GM19397 (cell line): Measurements from ENCODE around the gene SMIM20.
"Not testable (repeated sequence)": the region's sequence is repeated elsewhere in the genome, so short reads cannot be mapped to it uniquely, and the experiment has no call there.

Experiments
- ATAC-seq: cut with Tn5 transposase; IDR thresholded peaks from one replicate; pipeline ENCODE4 v1.9.1; 2021; ENCODE audit warnings: mild to moderate bottlenecking, moderate library complexity; ENCODE audit not compliant: unreplicated experiment

Gene SMIM20

DNA sequence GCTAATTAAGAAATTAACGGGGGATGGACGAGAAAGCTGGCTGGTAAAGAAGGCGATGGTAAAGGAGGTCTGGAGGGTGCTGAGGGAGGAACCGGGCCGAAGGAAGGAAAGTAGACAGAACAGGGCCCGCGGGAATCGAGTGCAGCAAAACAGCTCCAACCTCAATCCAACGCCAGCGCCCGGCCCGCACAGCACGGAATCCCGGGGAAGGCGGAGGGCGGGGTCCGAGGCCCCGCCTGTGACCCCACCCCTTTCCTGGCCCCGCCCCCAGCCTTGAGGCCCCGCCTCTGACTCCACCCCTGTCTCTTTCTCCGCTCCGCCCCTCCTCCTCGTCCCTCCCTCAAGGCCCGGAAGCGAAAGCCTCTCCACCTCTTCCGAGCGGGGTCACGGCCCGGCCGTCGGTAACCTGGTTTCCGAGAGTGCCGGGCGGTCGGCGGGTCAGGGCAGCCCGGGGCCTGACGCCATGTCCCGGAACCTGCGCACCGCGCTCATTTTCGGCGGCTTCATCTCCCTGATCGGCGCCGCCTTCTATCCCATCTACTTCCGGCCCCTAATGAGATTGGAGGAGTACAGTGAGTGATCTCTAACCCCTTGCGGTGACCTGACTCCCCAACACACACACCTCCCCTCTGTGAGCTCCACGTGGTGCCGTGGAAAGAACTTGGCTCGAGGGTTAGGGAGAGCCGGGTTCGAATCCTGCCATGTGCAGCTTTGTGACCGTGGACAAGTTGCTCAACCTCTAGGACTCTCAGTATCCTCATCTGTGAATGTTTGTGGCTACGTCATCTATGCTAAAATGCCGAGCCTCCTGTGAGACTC lies at the start of gene SMIM20:
Gene SMIM20 (plus strand): TSS at position 370 of the 819 bp plus-strand sequence. CDS start 94 bp downstream, at position 464.
- peak; percentile 94 for ATAC-seq

DNA sequence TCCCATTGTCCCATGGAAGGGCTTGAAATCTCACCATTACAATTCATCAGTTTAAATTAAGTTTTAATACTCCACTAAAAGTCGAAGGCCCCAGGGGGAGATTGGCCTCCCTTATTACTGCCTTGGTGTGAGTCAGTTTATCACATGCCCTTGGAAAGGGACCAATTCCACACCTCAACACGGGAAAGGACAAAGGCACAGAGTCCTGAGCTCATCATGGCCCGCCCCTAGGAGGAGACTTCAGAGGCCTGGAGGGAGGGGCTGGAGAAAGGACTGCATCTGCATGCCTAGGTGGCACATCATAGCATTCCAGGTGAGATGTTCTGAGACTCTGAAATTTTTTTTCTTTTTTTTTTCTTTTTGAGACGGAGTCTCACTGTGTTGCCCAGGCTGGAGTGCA lies 48.4 kb upstream of the SMIM20 start:
- ATAC-seq, result no peak

DNA sequence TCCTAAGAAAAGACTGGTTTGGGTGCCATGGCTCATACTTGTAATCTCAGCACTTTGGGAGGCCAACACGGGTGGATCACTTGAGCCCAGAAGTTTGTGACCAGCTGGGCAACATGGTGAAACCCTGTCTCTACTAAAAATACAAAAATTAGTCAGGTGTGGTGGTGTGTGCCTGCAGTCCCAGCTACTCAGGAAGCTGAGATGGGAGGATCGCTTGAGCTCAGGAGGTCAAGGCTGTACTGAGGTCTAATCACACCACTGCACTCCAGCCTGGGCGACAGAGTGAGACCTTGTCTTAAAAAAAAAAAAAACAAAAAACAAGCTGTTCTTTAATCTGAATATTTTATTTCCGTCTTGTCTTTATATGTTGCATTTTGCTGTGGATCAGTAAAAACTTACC lies 47.6 kb upstream of the SMIM20 start:
- not testable (repeated sequence) for ATAC-seq

DNA sequence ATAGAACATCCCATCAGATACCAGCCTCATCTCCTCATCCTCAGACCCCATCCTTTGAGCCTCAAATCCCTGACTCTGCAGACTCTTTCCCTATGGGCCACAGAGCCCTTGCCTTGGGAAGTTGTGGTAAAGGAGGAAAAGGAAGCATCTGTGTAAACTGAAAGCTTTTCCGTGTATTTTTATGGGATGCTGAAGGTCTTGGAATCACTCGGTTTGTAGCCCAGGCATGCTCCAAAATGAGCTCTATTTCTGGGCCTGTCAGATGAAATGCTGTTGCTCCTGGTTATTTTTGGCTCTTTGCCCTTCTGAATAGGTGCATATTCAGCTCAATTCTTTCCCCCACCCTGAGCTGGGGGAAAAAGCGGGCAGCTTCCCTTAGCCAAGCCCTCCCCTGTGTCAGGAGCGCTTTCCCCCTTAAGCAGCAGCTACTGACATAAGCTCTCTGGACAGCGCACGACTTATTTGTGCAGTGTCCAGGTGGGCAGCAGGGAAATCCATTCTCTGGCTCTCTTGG lies 46.2 kb upstream of the SMIM20 start:
- ATAC-seq, result no peak

DNA sequence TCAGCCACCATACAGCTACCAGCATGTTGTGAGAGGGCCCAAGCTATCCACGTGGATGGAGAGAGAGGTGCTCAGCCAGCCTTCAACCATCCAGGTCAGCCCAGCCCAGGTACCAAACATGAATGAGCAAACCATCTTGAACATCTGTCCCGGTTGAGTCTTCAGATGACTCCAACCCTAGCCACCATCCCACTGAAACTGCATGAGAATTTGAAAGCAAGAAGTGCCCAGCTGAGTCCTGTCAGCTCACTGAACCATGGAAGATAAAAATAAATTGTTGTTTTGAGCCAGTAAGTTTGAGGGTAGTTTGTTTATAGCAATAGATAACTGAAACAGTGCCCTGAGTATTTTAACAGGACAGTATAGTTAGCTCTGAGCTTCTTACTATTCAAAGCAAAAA lies 43.9 kb upstream of the SMIM20 start:
- peak; percentile 47 for ATAC-seq

DNA sequence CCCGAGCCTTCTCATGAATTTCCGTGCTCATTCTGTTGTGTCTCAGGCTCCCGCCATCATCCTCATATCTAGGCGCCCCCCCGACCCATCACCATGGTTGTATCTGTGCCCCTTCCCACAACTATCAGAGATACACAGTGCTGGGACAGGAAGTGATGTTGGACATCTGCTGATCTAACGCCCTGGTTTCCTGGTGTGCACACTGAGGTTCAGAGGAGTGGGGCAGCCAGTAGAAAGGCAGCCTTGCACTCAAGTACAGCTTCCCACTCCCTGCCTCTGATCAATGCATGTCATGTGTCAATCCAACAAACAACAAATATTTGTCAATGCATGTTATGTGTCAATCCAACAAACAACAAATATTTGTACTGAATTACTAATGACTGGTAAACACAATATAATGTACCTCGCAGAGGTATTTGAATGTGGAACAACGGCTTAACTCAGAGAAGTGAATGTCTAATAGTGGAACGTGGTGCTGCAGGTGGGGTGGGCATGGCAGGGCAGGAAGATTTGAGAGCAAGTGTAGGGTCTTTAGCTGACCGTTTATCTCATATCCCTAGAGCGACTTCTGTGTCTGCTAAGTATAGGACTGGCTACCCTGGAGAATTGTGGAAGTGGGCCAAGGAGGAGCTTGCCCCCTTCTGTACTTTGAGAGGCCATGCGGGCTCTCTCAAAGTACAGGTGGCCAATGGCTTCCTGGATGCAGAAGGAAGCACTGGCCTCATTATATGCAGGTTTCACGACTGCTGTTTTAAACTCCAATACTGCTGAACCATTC lies 41.0 kb upstream of the SMIM20 start:
- no peak for ATAC-seq

DNA sequence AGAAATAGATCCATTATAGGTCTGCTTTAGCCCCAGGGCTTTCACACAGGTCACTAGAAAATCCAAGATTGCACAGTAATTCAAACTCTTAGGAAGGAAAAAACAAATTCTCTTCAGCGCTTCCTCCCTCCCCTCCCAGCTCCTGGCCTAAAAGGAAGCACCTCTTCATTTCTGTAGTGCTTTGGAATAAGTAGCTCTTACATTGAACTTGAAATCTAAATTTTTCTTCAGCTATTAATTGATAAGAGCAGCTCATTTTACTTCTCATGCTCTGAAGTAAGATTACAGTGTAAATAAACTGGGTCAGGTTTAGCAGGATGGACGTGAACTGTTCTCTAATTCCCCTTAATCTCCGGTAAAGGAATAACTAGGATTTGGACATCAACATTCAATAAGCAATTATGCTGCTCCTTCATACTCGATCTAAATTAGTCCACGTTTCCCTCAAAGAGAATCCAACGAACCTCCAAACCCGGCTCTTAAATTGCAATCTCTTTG lies 40.3 kb upstream of the SMIM20 start:
- ATAC-seq, result no peak

DNA sequence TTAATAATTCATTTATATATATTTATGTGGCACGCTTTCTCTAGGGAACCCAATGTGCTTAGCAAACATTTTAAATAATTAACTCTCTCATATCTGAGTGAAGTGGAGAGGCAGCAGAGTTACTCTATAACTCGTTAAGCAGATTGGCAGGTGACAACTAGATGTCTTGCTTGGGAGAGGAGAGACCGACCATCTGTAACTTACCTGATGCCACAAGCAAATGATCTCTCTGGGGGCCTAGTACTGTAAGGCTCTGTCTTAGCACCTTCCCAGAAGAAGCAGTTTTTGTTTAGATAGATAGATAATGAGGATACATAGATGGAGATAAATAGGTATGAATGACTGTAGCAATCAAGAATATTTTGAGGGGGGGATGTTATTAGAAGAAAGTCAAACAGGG lies 39.4 kb upstream of the SMIM20 start:
- peak; percentile 54 for ATAC-seq

DNA sequence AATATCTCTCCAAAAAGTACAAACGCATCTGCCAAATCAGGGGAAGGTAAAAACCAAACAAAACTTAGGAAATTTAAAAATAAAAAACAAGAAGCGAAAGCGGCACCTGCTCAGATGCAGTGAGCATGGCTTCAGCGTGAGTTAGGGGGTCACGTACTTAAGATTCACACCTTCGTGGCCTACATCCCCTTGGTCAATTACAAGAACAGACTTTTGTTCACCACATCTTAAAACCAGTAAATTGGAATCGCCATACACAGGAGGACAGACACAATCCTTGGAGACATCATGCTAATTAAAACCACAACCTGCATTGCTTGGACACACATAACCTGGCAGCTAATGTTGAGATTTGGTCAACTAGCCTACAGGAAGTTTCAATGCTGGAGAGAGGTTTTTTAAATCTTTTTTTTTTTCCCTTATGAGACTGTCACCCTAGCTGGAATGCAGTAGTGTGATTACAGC lies 38.7 kb upstream of the SMIM20 start:
- ATAC-seq, result peak; percentile 62

DNA sequence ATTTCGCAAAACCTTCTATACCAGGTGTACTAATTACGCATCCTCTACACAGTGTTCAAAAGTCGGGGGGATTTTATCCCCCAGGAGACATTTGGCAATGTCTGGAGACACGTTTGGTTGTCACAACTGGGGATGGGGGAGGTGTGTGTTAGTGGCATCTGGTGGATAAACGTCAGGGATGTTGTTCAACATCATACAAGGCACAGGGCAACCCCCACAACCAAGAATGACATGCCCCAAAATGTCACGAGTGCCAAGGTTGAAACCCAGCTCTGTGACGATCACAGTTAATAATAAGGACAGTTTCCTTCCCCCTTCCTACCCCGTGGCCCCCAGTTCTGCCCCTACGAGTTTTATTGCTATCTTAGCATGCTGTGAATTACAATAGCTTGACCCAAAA lies 35.3 kb upstream of the SMIM20 start:
- ATAC-seq, result no peak

DNA sequence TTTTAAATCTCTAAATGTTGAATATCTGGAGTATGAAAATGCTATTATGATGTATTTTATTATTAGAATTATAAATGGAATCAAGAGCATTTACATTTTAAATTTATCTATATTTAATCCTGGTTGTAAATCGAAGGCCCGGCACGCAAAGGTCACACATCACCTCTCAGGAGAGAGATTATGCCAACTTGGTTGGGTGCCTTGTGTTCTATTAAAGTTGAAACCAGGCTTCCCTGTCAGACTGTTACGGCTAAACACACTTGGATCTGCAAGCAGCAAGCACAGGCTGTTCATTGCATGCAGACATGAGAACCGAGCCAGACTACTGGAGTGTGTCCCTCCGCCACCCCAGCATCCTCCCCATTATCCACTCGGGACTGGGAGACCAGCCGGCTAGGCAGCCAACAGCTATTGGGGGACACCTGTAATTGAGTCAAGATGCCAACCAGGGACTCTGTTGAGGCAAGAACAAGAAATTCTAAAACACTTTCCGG lies 34.9 kb upstream of the SMIM20 start:
- no peak for ATAC-seq

DNA sequence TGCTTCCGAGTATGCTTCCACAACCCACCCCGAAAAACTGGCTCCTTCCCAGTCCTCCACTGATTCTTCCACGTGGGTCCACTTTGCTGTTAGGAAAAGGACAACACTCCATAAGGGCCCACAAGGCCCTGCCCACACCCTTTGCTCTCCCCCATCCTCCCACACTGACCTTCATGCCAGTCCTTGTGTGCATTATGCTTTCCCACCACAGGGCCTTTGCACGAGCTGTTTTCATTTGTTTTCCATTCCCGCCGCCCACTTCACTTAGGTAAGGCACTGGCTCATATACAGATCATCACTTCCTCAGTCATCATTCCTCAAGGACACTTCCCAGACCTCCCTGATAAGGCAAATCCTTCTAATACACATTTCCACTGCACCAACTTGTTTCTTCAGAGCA lies 34.4 kb upstream of the SMIM20 start:
- ATAC-seq, result no peak

DNA sequence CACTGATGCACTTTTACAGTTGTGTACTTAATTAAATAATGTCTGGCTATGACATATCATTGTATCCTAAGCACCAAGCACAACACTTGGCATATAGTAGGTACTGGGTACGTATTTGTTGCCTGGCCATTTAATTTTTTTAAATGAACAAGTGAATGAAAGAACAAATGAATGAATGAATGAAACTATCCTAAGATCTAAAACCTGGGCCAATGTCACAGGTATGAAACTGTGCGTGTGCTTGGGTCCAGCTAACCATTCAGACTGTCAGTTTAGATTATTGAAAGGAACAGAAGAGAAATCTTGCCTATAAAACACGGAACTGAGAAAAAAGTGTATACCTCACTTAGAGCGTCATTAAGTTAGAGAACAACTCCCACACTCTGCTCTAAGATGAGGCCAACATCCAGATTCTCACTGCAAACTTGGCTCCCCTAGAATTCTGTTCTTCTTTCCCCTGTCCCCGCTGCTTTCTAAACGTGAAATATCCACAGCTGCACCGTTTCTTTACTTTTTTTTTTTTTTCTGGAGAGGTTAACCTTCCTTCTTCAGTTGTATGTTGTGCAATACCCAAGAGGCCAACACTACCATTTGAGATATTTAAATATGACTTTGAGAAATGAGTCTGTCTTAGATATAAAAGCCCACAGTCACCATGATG lies 33.9 kb upstream of the SMIM20 start:
- ATAC-seq, result no peak

DNA sequence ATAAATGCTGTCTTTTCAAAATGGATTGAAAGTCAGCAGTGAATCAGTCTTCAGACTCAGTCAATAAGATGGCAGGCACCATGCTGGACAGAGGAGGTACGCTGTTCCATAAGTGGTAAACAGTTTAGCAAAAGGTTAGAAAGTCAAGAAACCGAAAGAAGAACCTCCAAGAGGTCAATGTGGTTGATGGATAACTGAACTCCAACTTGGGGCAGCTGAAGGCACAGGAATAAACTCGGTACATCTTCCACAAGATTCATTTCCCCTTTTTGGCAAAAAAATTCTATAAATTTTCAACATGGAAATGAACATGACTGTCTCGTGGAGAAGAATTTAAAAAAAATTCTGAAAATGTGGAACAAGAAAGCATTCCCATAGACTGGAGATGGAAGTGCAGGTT lies 32.8 kb upstream of the SMIM20 start:
- no peak for ATAC-seq

DNA sequence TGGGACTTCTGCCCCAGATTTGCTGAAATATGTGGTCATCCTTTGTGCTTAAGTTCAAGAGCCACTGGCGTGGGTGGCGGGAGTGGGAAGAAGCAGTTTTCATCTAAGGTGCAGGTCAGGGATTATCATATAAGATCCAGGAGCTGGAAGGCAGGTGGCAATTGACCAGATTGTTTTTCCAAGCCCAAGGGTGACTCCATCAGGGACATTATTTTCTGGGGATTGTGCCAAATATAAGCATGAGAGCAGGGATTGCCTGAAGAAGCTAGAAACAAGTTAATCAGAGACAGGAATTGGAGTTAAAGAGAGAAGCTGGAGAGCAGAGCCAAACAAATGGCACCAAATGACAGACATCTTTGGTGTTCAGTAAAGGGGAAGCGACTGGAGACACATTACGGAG lies 31.8 kb upstream of the SMIM20 start:
- no peak for ATAC-seq

DNA sequence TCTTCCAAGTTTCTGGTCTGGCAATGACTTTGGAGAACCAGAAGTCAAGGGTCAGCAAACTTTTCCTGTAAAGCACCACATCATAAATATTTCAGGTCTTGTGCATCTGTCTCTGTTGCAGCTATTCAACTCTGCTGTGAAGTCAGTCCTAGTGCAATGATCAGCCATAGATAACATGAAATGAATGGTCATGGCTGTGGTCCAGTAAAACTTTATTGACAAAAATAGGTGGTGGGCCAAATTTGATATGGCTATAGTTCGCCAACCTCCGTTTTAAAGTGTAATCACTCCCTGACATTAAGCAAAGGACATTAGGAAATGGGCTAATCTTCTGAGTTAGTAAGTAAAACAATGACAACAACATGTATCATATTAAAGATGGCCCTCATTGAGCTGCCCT lies 30.5 kb upstream of the SMIM20 start:
- no peak for ATAC-seq

DNA sequence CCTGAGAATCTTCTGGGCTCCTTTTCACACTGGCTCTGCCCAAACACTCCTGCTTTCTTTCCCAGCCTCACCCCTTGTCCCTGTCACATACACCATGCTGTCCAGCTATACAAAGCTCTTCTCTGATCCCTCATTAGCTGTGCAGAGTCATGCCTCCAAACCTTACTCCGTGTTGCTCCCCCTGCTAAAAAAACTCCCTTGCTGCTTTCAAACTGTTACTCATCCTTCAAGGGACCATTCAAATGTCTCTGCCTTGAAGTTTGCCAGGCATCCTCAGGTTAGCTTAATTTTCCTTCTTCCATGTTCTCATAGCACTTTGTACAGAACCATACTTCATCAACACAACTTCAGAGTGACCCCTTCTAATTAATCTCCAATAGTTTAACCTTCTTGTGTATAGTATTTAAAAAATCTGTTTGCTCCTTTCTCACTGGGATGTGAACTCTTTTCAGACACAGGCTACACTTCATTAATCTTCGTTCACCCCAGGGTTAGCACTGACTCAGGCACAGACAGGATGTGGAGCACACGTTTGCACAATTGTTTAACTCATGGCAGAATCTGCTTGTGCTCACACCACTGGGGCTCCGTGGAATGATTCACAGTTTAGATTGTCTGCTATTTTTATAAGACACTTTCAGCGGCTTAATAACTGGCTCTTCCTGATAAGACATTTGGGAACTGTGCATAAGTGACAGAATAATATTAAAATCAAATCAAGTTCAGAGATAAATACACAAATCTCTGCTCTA lies 29.8 kb upstream of the SMIM20 start:
- no peak for ATAC-seq

DNA sequence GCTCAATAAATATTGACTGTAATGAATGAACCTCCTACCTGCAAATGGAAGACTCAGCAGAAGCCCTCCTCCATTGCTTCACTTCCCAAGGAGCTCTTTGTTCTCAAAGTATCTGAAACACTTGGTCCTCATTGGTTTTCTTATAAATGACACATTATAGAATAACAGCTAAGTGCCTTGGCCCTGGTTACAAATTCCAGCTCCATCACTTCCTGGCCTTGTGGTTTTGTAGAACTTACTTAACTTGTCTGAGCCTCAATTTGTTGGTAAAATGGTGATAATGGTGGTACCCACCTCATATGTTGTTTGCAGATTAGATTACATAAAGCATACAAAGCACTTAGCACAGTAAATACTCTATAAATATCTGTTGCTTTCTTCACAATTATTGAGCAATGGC lies 25.2 kb upstream of the SMIM20 start:
- ATAC-seq, result no peak

DNA sequence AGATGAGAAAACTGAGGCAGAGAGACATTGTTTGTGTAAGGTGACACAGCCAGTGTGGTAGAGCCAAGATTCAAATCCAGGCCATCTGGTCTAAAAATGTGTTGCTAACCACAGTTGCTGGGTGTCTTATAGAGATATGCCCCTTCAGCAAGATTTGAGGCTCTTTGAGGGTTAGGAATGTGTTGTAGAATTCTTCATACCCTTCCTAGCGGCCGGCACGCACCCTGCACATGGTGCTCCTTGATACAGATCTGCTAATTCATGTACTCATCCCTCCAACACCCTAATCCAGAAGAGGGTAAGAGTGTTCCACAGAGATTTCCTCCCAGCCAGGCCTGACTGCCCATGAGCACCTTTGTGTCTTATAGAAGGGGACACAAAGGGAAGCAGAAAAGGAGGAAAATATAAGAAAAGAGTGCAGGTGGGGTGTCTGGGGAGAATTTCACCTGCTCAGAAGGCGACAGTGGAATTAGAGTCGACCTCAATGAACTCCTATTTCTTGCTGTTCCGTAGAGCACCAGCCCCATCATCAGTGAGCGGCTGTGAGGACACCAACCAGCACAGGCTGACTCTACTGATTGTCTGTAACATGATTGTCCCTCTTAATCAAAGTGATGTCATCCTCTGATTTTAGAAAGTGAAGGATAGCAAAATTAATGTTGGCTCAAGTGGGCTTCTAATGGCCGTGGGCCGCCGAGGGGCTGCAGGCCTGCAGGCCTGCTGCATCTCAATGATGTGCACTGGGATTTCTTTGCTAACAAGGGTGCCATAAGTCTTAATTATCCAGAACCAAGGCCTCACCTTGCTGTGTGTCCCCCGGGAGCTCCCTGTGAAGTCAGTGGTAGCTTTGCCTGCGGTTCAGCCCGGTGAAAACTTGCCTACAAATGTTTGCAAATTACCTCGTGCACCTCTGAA lies 24.2 kb upstream of the SMIM20 start:
- no peak for ATAC-seq
